Suprapubic skin (tissue), 4 donors: ENCODE data around the gene HUS1. TPM values are rescaled to one million over a fixed set of nuclear protein-coding genes. Genes with fewer than 3 reads are reported as not detected.
A peak's percentile ranks its signal among the peaks of the same experiment; 100 is the strongest.

Experiments used
- DNase-seq, 2 donors: peaks; one replicate each; pipeline ENCODE4 v3.0.0-alpha.2; 2019; ENCODE audit warnings: low spot score in 2 of 2
- H3K27ac ChIP-seq: fragments of 200-600 bp; sonication (generic); one replicate; pipeline ENCODE4 v1.5.1; 2019
- H3K27me3 ChIP-seq: fragments of 200-600 bp; sonication (generic); one replicate; pipeline ENCODE4 v1.5.1; 2019
- H3K36me3 ChIP-seq: fragments of 200-600 bp; sonication (generic); one replicate; pipeline ENCODE4 v1.5.1; 2019
- H3K4me1 ChIP-seq: fragments of 200-600 bp; sonication (generic); one replicate; pipeline ENCODE4 v1.5.1; 2019
- H3K4me3 ChIP-seq: fragments of 200-600 bp; sonication (generic); one replicate; pipeline ENCODE4 v1.5.1; 2019; ENCODE audit warnings: mild to moderate bottlenecking
- H3K9me3 ChIP-seq: fragments of 200-600 bp; sonication (generic); one replicate; pipeline ENCODE4 v1.5.1; 2019
- EP300 ChIP-seq: sonication (generic); formaldehyde crosslinking; IDR thresholded peaks from one replicate; pipeline ENCODE4 v1.6.1; 2017; ENCODE audit warnings: antibody characterized with exemption
- POLR2A ChIP-seq, 2 donors: fragments of 450-650 bp; IDR thresholded peaks; one replicate each; pipeline ENCODE4 v1.6.1; 2017; ENCODE audit warnings: antibody characterized with exemption in 2 of 2, mild to moderate bottlenecking in 2 of 2, moderate library complexity in 2 of 2
- POLR2AphosphoS5 ChIP-seq, 3 donors: sonication (generic); formaldehyde crosslinking; IDR thresholded peaks; one replicate each; pipeline ENCODE4 v1.6.1; 2017; ENCODE audit warnings: antibody characterized with exemption in 3 of 3
- WGBS: methylation state at CpG from one replicate; pipeline ENCODE4 v1.1.5; 2018; 5-methylcytosine and 5-hydroxymethylcytosine counted together
- total RNA-seq, 4 donors: library from RNA; depleted of rRNA; stranded (reverse); fragments of >200 nt; gene quantifications; one replicate each; pipeline ENCODE4 v1.1.0, GENCODE V29; 2016
- TF ChIP-seq, protein P1 (sequence below), 2 donors: fragments of 200-600 bp in 1 of 2; fragments of 450-650 bp in 1 of 2; sonication (generic) in 1 of 2; IDR thresholded peaks; one replicate each; pipeline ENCODE4 v1.5.1; 2016 to 2019; ENCODE audit warnings: antibody characterized with exemption in 2 of 2, mild to moderate bottlenecking in 1 of 2, moderate library complexity in 1 of 2

Gene HUS1
- total RNA-seq, 4 donors from 2014 or later, result 14.4 to 56.2 (median 21.5) TPM

- Histone ChIP-seq H3K27ac (peak overlapping the region; percentile 92), H3K27me3 (no peaks in the 10 kb centered on the region), H3K9me3 (no peaks in the 10 kb centered on the region), H3K4me1 (peaks cover 7% of the 10 kb centered on the region), H3K36me3 (no peaks in the 10 kb centered on the region), H3K4me3 (no peak overlapping the region)
- TF ChIP-seq, protein P1, sequence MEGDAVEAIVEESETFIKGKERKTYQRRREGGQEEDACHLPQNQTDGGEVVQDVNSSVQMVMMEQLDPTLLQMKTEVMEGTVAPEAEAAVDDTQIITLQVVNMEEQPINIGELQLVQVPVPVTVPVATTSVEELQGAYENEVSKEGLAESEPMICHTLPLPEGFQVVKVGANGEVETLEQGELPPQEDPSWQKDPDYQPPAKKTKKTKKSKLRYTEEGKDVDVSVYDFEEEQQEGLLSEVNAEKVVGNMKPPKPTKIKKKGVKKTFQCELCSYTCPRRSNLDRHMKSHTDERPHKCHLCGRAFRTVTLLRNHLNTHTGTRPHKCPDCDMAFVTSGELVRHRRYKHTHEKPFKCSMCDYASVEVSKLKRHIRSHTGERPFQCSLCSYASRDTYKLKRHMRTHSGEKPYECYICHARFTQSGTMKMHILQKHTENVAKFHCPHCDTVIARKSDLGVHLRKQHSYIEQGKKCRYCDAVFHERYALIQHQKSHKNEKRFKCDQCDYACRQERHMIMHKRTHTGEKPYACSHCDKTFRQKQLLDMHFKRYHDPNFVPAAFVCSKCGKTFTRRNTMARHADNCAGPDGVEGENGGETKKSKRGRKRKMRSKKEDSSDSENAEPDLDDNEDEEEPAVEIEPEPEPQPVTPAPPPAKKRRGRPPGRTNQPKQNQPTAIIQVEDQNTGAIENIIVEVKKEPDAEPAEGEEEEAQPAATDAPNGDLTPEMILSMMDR (IDR thresholded peaks at IDR 0.05), result no peak
- no peak for TF ChIP-seq POLR2A (IDR thresholded peaks at IDR 0.05)
- TF ChIP-seq POLR2AphosphoS5 (IDR thresholded peaks at IDR 0.05), result no peak
- no peak for TF ChIP-seq EP300
- WGBS, result 48% methylated on average over 7 of the region's 9 CpGs
- DNase-seq, result no peak
Measured at GRCh38 chr7:47941136-47941844, 38.1 kb downstream of the HUS1 start.

- no peak overlapping the region for H3K4me3 ChIP-seq
- peak overlapping the region; percentile 92 for H3K27ac ChIP-seq
- no peaks in the 10 kb centered on the region for H3K27me3 ChIP-seq
- H3K4me1 ChIP-seq, result peaks cover 7% of the 10 kb centered on the region
- WGBS, result 62% methylated on average over 12 of the region's 14 CpGs
- no peaks in the 10 kb centered on the region for H3K36me3 ChIP-seq
- TF ChIP-seq POLR2AphosphoS5 (IDR thresholded peaks at IDR 0.05) (no peak), EP300 (no peak), POLR2A (IDR thresholded peaks at IDR 0.05) (no peak)
- TF ChIP-seq, protein P1 (IDR thresholded peaks at IDR 0.05), result no peak
- H3K9me3 ChIP-seq, result no peaks in the 10 kb centered on the region
- DNase-seq, result peak in 1 of 2 donors; percentile 76
Measured at GRCh38 chr7:47940088-47941013, 39.1 kb downstream of the HUS1 start.

GRCh38 chr7:47939425-47940036 lies 39.9 kb downstream of the HUS1 start:
- H3K27ac ChIP-seq, result peak overlapping the region; percentile 39
- DNase-seq, result no peak

DNA sequence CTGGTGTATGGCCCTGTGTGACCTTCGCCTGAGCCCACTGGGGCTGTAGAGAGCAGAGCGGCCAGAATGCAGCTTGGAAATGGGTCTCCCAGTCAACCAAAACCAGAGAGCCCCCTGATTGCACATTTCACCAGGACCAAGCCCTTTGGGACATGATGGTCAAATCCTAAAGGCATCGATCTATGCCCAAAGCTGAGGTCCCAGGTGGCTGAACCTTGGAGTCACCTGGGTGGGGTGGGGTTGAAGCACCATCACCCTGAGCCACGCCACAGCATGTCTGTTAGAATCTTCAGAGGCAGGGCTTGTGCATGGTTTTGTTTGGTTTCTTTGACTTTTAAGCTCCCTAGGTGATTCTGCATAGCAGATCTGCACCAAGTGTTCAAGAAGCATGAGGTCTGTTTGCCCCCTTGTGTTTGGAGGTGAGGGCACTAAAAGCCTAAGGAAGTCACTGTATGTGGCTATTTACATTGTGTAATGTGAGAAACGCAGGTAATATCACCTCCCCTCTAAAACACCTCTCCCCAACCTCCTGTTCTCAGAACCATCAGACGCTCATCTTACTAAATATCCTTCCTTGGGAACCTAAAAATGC lies 40.7 kb downstream of the HUS1 start:
- Histone ChIP-seq H3K4me3 (no peak overlapping the region), H3K36me3 (no peaks in the 10 kb centered on the region), H3K4me1 (peaks cover 7% of the 10 kb centered on the region), H3K27ac (no peak overlapping the region), H3K9me3 (no peaks in the 10 kb centered on the region), H3K27me3 (no peaks in the 10 kb centered on the region)
- WGBS, result 93% methylated on average over 6 of the region's 6 CpGs
- no peak for TF ChIP-seq EP300
- no peak for TF ChIP-seq POLR2A (IDR thresholded peaks at IDR 0.05)
- DNase-seq, result no peak

More at GRCh38 chr7:47939425-47940036, 39.9 kb downstream of the HUS1 start:
- Histone ChIP-seq H3K9me3 (no peaks in the 10 kb centered on the region), H3K36me3 (no peaks in the 10 kb centered on the region), H3K27me3 (no peaks in the 10 kb centered on the region), H3K4me3 (no peak overlapping the region), H3K4me1 (peaks cover 7% of the 10 kb centered on the region)
- WGBS, result 72% methylated on average over 6 of the region's 7 CpGs
- TF ChIP-seq EP300 (no peak), POLR2A (IDR thresholded peaks at IDR 0.05) (no peak), POLR2AphosphoS5 (IDR thresholded peaks at IDR 0.05) (no peak)
- TF ChIP-seq, protein P1 (IDR thresholded peaks at IDR 0.05), result no peak

- Histone ChIP-seq H3K27me3 (no peaks in the 10 kb centered on the region), H3K36me3 (no peaks in the 10 kb centered on the region), H3K4me1 (peaks cover 7% of the 10 kb centered on the region), H3K4me3 (no peak overlapping the region), H3K27ac (no peak overlapping the region), H3K9me3 (no peaks in the 10 kb centered on the region)
- 86% methylated on average over 10 of the region's 11 CpGs for WGBS
- DNase-seq, result no peak
- no peak for TF ChIP-seq POLR2AphosphoS5 (IDR thresholded peaks at IDR 0.05)
- no peak for TF ChIP-seq POLR2A (IDR thresholded peaks at IDR 0.05)
- TF ChIP-seq, protein P1 (IDR thresholded peaks at IDR 0.05), result no peak
- no peak for TF ChIP-seq EP300
Measured at GRCh38 chr7:47937711-47938573, 41.5 kb downstream of the HUS1 start.
